Raji (cell line): ENCODE results near the gene CFAP100.

Experiments
- POLR2A ChIP-seq: IDR thresholded peaks from 2 replicates; pipeline ENCODE4 v1.6.1; 2011; ENCODE audit warnings: low read depth, low read length, control low read depth; ENCODE audit not compliant: insufficient read depth

The CFAP100 gene

GRCh38 chr3:126483321-126483761 lies 88.6 kb downstream of the CFAP100 start:
- TF ChIP-seq POLR2A = no peak

GRCh38 chr3:126484148-126484547 lies 89.4 kb downstream of the CFAP100 start:
- TF ChIP-seq POLR2A = no peak

- no peak for TF ChIP-seq POLR2A
Measured at GRCh38 chr3:126484662-126485061, 90.0 kb downstream of the CFAP100 start.

- TF ChIP-seq POLR2A = no peak
Measured at GRCh38 chr3:126485176-126485897, 90.6 kb downstream of the CFAP100 start.

GRCh38 chr3:126485956-126486355 lies 91.2 kb downstream of the CFAP100 start:
- TF ChIP-seq POLR2A = no peak
